H1 (cell line): Measurements from ENCODE around the gene GRK3. TPM values are rescaled to one million over a fixed set of nuclear protein-coding genes. Genes with fewer than 3 reads are reported as not detected.

Source experiments
- CHD7 ChIP-seq: fragments of 300-600 bp; sonication (generic); IDR thresholded peaks from 2 replicates; pipeline ENCODE4 v1.7.1; 2012; ENCODE audit warnings: low read length, moderate library complexity, mild to moderate bottlenecking, inconsistent platforms; ENCODE audit not compliant: insufficient replicate concordance
- GTF2F1 ChIP-seq: IDR thresholded peaks from 2 replicates; pipeline ENCODE4 v1.6.1; 2012; ENCODE audit warnings: low read depth, low read length, improper control_type of control experiment, borderline replicate concordance
- SRF ChIP-seq: IDR thresholded peaks from 2 replicates; pipeline ENCODE4 v1.6.1; 2011; ENCODE audit warnings: mild to moderate bottlenecking, low read depth, low read length, moderate library complexity
- polyA plus RNA-seq, 7 experiments: library from polyadenylated mRNA; depleted of rRNA in 3 of 7; stranded (reverse) in 5 of 7; unstranded in 2 of 7; fragments of >200 nt in 5 of 7; fragments of 200-250 nt in 2 of 7; gene quantifications; 1 replicate in 5 of 7; 2 replicates in 1 of 7; 4 replicates in 1 of 7; pipeline versions ENCODE4 v1.2.1 to v1.2.3, GENCODE V29; 2011 to 2013; ENCODE audit warnings: missing spikeins in 2 of 7, mixed read lengths in 2 of 7
- total RNA-seq: library from RNA; stranded (reverse); fragmentation: NEBNext Ultra II Directional; extraction: Animal tissue kit (Norgen Biotek cat#: 25700); gene quantifications from 2 replicates; pipeline ENCODE4 v1.2.1, GENCODE V29; 2021

The GRK3 gene
- total and polyA plus RNA-seq, 2 of the 8 experiments (the other 6 are each of a cell fraction or from before 2014, with no cell fraction given): 7.5 to 35.3 TPM

GRCh38 chr22:25660336-25660735, 95.9 kb downstream of the GRK3 start (continued):
- TF ChIP-seq CHD7 (no peak), SRF (no peak), GTF2F1 (no peak)
